HL-60 (cell line): Measurements from ENCODE around the gene TBCE.

Experiments
- GABPA ChIP-seq: IDR thresholded peaks from 2 replicates; pipeline ENCODE4 v1.6.1; 2012; ENCODE audit warnings: low read depth
- POLR2AphosphoS5 ChIP-seq: IDR thresholded peaks from 2 replicates; pipeline ENCODE4 v1.6.1; 2012; ENCODE audit warnings: low read depth
- SPI1 ChIP-seq: IDR thresholded peaks from 2 replicates; pipeline ENCODE4 v1.6.1; 2012; ENCODE audit warnings: low read depth, mild to moderate bottlenecking, borderline replicate concordance
- TF ChIP-seq, protein P1 (sequence below): IDR thresholded peaks from 2 replicates; pipeline ENCODE4 v1.6.1; 2012; ENCODE audit warnings: low read depth; ENCODE audit not compliant: insufficient replicate concordance
- TF ChIP-seq, protein P2 (sequence below): IDR thresholded peaks from one replicate; pipeline ENCODE4 v1.5.1; 2011; ENCODE audit warnings: low read length, control low read depth, inconsistent platforms; ENCODE audit not compliant: insufficient read depth

DNA sequence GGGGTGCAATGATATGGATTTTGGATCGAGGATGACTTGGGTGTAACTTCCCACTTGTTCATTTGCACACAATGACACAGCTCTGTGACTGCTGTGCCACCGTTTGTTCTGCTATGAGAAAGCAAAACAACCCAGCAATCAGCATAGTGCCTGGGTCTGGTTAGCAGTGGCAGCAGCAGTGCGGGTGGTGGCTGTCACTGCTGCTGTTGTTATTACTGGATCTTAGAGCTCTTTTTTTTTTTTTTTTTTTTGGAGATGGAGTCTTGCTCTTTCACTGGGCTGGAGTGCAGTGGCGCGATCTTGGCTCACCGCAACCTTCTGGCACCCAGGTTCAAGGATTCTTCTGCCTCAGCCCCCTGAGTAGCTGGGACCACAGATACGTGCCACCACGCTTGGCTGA, 56.9 kb downstream of the TBCE start:
- TF ChIP-seq, protein P1, sequence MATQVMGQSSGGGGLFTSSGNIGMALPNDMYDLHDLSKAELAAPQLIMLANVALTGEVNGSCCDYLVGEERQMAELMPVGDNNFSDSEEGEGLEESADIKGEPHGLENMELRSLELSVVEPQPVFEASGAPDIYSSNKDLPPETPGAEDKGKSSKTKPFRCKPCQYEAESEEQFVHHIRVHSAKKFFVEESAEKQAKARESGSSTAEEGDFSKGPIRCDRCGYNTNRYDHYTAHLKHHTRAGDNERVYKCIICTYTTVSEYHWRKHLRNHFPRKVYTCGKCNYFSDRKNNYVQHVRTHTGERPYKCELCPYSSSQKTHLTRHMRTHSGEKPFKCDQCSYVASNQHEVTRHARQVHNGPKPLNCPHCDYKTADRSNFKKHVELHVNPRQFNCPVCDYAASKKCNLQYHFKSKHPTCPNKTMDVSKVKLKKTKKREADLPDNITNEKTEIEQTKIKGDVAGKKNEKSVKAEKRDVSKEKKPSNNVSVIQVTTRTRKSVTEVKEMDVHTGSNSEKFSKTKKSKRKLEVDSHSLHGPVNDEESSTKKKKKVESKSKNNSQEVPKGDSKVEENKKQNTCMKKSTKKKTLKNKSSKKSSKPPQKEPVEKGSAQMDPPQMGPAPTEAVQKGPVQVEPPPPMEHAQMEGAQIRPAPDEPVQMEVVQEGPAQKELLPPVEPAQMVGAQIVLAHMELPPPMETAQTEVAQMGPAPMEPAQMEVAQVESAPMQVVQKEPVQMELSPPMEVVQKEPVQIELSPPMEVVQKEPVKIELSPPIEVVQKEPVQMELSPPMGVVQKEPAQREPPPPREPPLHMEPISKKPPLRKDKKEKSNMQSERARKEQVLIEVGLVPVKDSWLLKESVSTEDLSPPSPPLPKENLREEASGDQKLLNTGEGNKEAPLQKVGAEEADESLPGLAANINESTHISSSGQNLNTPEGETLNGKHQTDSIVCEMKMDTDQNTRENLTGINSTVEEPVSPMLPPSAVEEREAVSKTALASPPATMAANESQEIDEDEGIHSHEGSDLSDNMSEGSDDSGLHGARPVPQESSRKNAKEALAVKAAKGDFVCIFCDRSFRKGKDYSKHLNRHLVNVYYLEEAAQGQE = no peak
- TF ChIP-seq, protein P2, sequence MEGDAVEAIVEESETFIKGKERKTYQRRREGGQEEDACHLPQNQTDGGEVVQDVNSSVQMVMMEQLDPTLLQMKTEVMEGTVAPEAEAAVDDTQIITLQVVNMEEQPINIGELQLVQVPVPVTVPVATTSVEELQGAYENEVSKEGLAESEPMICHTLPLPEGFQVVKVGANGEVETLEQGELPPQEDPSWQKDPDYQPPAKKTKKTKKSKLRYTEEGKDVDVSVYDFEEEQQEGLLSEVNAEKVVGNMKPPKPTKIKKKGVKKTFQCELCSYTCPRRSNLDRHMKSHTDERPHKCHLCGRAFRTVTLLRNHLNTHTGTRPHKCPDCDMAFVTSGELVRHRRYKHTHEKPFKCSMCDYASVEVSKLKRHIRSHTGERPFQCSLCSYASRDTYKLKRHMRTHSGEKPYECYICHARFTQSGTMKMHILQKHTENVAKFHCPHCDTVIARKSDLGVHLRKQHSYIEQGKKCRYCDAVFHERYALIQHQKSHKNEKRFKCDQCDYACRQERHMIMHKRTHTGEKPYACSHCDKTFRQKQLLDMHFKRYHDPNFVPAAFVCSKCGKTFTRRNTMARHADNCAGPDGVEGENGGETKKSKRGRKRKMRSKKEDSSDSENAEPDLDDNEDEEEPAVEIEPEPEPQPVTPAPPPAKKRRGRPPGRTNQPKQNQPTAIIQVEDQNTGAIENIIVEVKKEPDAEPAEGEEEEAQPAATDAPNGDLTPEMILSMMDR = no peak
- TF ChIP-seq POLR2AphosphoS5 = no peak
- TF ChIP-seq SPI1 = no peak
- TF ChIP-seq GABPA = no peak
